PC-9 (cell line): ENCODE measurements around the gene NPFFR1. TPM values are rescaled to one million over a fixed set of nuclear protein-coding genes. Genes with fewer than 3 reads are reported as not detected.

Experiments used
- BruUV-seq: library from RNA; stranded (reverse); fragments of 400-500 nt; replicated peaks from 2 replicates; lab custom pipeline; 2021; lab: Mats Ljungman, UMichigan
- CTCF ChIA-PET: fragments of 300-600 bp; sonication (Branson Sonifier 250); formaldehyde crosslinking; loops from one replicate; lab custom pipeline; 2022; ENCODE audit warnings: antibody characterized with exemption; lab: Charles Lee
- POLR2A ChIA-PET: fragments of 300-600 bp; sonication (Branson Sonifier 250); formaldehyde crosslinking; loops from one replicate; lab custom pipeline; 2022; ENCODE audit warnings: antibody characterized with exemption; ENCODE audit not compliant: unreplicated experiment; lab: Charles Lee
- DNase-seq, 2 experiments: peaks; one replicate each; pipeline versions ENCODE4 v3.0.0 to v3.0.0-alpha.2; 2015 to 2022; ENCODE audit warnings: mixed read lengths in 1 of 2
- H2AFZ ChIP-seq: fragments of 200-600 bp; sonication (generic); 2 replicates; pipeline ENCODE4 v1.8.1; 2017; ENCODE audit warnings: antibody characterized with exemption
- H3F3A ChIP-seq: fragments of 200-600 bp; sonication (generic); 2 replicates; pipeline ENCODE4 v1.8.1; 2017; ENCODE audit warnings: antibody characterized with exemption, mild to moderate bottlenecking, low read depth; ENCODE audit not compliant: insufficient read depth
- H3K27ac ChIP-seq: fragments of 200-600 bp; sonication (generic); 2 replicates; pipeline ENCODE4 v1.6.1; 2016; ENCODE audit warnings: mixed run types
- H3K27me3 ChIP-seq: fragments of 200-600 bp; sonication (generic); 2 replicates; pipeline ENCODE4 v1.6.1; 2016; ENCODE audit warnings: low read depth, mixed run types; ENCODE audit not compliant: insufficient read depth
- H3K36me3 ChIP-seq: fragments of 200-600 bp; sonication (generic); 2 replicates; pipeline ENCODE4 v1.6.1; 2016; ENCODE audit warnings: low read depth, mixed run types
- H3K4me1 ChIP-seq: fragments of 200-600 bp; sonication (generic); replicated peaks from 2 replicates; pipeline ENCODE4 v1.6.1; 2016; ENCODE audit warnings: mixed run types; ENCODE audit not compliant: insufficient read depth
- H3K4me2 ChIP-seq: fragments of 200-600 bp; sonication (generic); 2 replicates; pipeline ENCODE4 v1.6.1; 2017; ENCODE audit warnings: mixed run types
- H3K4me3 ChIP-seq: fragments of 200-600 bp; sonication (generic); 2 replicates; pipeline ENCODE4 v1.6.1; 2016; ENCODE audit warnings: mixed run types
- H3K79me2 ChIP-seq: fragments of 200-600 bp; sonication (generic); 2 replicates; pipeline ENCODE4 v1.6.1; 2017; ENCODE audit warnings: low read depth, mixed run types
- H3K9me2 ChIP-seq: fragments of 200-600 bp; sonication (generic); 2 replicates; pipeline ENCODE4 v1.8.1; 2017; ENCODE audit warnings: mild to moderate bottlenecking; ENCODE audit not compliant: insufficient read depth
- H3K9me3 ChIP-seq: fragments of 200-600 bp; sonication (generic); 2 replicates; pipeline ENCODE4 v1.8.1; 2016; ENCODE audit warnings: low read depth; ENCODE audit not compliant: insufficient read depth
- H4K20me1 ChIP-seq: fragments of 200-600 bp; sonication (generic); 2 replicates; pipeline ENCODE4 v1.8.1; 2017; ENCODE audit not compliant: insufficient read depth
- CTCF ChIP-seq: fragments of 200-600 bp; sonication (generic); conservative IDR thresholded peaks from 2 replicates; pipeline ENCODE4 v1.6.1; 2017; ENCODE audit warnings: mixed run types, antibody characterized with exemption, mild to moderate bottlenecking, moderate library complexity
- EZH2 ChIP-seq: fragments of 200-600 bp; sonication (generic); IDR thresholded peaks from 2 replicates; pipeline ENCODE4 v1.8.0; 2017; ENCODE audit warnings: antibody characterized with exemption, low read depth
- intact Hi-C: fragments of 100-400 bp; cut with micrococcal nuclease; formaldehyde crosslinking; loops from one replicate; pipeline ENCODE4 v1.10.0; 2022; ENCODE audit not compliant: unreplicated experiment
- total RNA-seq: library from RNA; stranded (reverse); gene quantifications from 2 replicates; pipeline ENCODE4 v1.2.3, GENCODE V29; 2021

NPFFR1 gene
- total RNA-seq, 1 experiment from 2014 or later: 0.09 TPM

DNA sequence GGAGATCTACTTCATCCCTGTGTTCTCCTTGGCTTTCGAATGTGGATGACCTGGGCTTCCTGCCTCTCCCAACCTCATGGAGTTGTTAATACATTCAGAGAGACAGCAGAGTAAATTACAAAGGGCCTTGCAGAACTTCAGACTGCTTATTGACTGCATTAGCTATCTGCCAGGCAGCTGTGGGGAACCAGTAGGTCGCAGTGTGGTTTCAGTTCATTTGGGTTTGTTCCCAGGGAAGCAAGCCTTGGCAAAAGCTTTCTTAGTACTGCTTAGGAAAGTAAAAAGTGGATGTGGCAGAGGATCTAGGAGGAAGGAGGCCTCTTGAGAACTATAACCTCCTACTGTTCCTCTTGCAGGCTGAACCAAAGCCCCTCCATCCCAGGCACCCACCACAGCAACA lies 9.2 kb downstream of the NPFFR1 start:
- H3K27ac ChIP-seq: no peak overlapping the region
- ChIA-PET POLR2A (no interaction called here), CTCF (no interaction called here)
- H3K4me2 ChIP-seq: no peak overlapping the region
- BruUV-seq: no TSS peak
- no peaks in the 10 kb centered on the region for H3K27me3 ChIP-seq
- H4K20me1 ChIP-seq: no peaks in the 10 kb centered on the region
- TF ChIP-seq EZH2: no peak
- TF ChIP-seq CTCF: no peak
- H2AFZ ChIP-seq: no peak overlapping the region
- H3K36me3 ChIP-seq: no peaks in the 10 kb centered on the region
- no peaks in the 10 kb centered on the region; the same call in 1 of the 2 replicates for H3F3A ChIP-seq
- H3K9me3 ChIP-seq: no peaks in the 10 kb centered on the region; the same call in 1 of the 2 replicates
- H3K79me2 ChIP-seq: no peaks in the 10 kb centered on the region
- peaks cover 9% of the 10 kb centered on the region; the same call in 1 of the 2 replicates for H3K4me1 ChIP-seq
- H3K4me3 ChIP-seq: no peak overlapping the region
- no peak for DNase-seq
- H3K9me2 ChIP-seq: no peaks in the 10 kb centered on the region
- intact Hi-C loops: no loop called here

DNA sequence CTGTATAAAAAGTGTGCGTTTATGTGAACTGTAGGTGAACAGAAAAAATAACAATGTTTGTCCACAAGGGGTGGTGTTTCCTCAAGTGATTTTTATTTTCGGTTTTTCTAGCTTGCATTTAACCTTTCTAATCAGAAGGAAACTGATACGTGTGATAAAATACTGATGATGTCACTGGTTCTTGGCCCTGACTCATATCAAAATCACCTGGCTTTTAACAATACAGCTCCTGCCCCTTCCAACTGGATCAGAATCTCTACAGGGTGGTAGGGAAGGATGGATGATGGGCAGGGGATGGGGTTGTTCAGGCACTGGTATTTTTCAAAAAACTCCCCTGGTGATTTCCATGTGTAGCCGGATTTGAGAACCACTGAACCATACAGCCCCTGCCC lies 10.9 kb downstream of the NPFFR1 start:
- peak in 1 of 2 experiments; percentile 75 for DNase-seq
- TF ChIP-seq CTCF: peak; percentile 75
- TF ChIP-seq EZH2: no peak
- Histone ChIP-seq H3K4me3 (no peak overlapping the region), H3K36me3 (no peaks in the 10 kb centered on the region), H3K9me3 (no peaks in the 10 kb centered on the region; the same call in 1 of the 2 replicates), H3F3A (peaks cover 1% of the 10 kb centered on the region; the same call in 1 of the 2 replicates), H3K9me2 (no peaks in the 10 kb centered on the region), H3K79me2 (no peaks in the 10 kb centered on the region), H3K4me2 (0 out of 2 replicates have a peak overlapping the region, but pooled peaks have one; percentile 4), H3K27ac (no peak overlapping the region), H3K27me3 (no peaks in the 10 kb centered on the region), H4K20me1 (no peaks in the 10 kb centered on the region), H3K4me1 (peaks cover 11% of the 10 kb centered on the region), H2AFZ (no peak overlapping the region)
- no TSS peak for BruUV-seq
- POLR2A ChIA-PET: interaction anchor here (0.5 to 0.6 kb wide), 2 partner anchors 24 to 821 kb away, joined by 3 to 5 read pairs; no protein-coding TSS in a partner anchor
- intact Hi-C loops: loop anchor here (2.0 kb wide), 1 partner anchor 92 kb away; no protein-coding TSS in a partner anchor
- CTCF ChIA-PET: interaction anchor here (0.6 to 1.7 kb wide), 6 partner anchors 16 to 132 kb away, joined by 3 to 12 read pairs (median 6); no protein-coding TSS in a partner anchor

DNA sequence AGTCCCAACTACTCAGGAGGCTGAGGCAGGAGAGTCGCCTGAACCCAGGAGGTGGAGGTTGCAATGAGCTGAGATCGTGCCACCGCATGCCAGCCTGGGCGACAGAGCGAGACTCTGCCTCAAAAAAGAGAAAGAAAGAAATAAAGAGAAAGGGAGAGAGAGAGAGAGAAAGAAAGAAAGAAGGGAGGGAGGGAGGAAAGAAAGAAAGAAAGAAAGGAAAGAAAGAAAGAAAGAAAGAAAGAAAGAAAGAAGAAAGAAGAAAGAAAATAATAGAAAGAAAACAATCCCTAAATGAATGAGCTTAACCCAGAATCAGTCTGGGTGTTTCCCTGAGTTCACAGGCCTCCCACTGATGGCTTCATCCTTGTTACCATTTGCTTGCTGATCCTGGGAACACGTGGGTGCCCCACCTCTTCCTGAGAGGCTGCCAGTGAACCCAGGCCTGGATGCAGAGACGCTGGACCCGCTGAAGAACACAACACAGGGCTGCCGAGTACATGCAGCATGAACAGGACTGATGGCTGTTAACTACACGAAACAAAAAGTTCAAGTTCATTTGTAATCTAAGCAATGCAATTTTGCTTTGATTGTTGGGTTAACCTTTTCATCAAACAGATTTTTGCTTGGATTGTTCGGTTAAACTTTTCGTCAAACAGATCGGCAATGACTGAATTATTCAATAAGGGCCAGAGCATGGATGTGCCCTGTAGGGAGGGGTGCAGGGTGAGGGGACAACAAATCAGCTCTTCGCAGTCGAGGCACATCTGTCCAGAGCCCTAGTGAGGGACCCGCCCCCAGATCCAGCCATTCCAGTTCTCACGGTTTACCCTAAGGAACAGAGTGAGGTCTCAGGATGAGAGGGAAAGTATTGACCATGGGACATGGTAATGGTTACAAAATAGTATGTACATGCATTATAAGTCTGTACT lies 11.5 kb downstream of the NPFFR1 start:
- Histone ChIP-seq H4K20me1 (no peaks in the 10 kb centered on the region), H2AFZ (no peak overlapping the region), H3K4me1 (peaks cover 17% of the 10 kb centered on the region), H3K27me3 (no peaks in the 10 kb centered on the region), H3K9me2 (no peaks in the 10 kb centered on the region), H3K27ac (no peak overlapping the region), H3K4me2 (0 out of 2 replicates have a peak overlapping the region, but pooled peaks have one; percentile 4), H3K4me3 (no peak overlapping the region), H3K79me2 (no peaks in the 10 kb centered on the region), H3F3A (peaks cover 6% of the 10 kb centered on the region), H3K9me3 (no peaks in the 10 kb centered on the region; the same call in 1 of the 2 replicates), H3K36me3 (no peaks in the 10 kb centered on the region)
- ChIA-PET CTCF (interaction anchor here (0.5 to 1.7 kb wide), 7 partner anchors 17 to 483 kb away, joined by 3 to 12 read pairs (median 7); no protein-coding TSS in a partner anchor), POLR2A (interaction anchor here (0.6 kb wide), 1 partner anchor 820 kb away, joined by 3 read pairs; no protein-coding TSS in a partner anchor)
- intact Hi-C loops: loop anchor here (2.0 kb wide), 1 partner anchor 93 kb away; no protein-coding TSS in a partner anchor
- DNase-seq: no peak
- TF ChIP-seq EZH2: no peak
- BruUV-seq: no TSS peak
